H1 (cell line): ENCODE results near the gene MED1. TPM values are rescaled to one million over a fixed set of nuclear protein-coding genes. Genes with fewer than 3 reads are reported as not detected.

Experiments used
- CTCF ChIA-PET: fragments of 300-600 bp; sonication (Branson Sonifier 250); formaldehyde crosslinking; loops from one replicate; lab custom pipeline; 2021; ENCODE audit not compliant: partially characterized antibody; lab: Charles Lee
- POLR2A ChIA-PET: fragments of 300-600 bp; sonication (Branson Sonifier 250); formaldehyde crosslinking; loops from one replicate; lab custom pipeline; 2021; ENCODE audit warnings: inconsistent platforms; ENCODE audit not compliant: partially characterized antibody; lab: Charles Lee
- DNase-seq, 2 experiments: peaks; one replicate each; pipeline versions ENCODE4 v3.0.0 to v3.0.0-alpha.2; 2010 to 2022; ENCODE audit warnings: low spot score in 2 of 2, low read depth in 1 of 2, mixed read lengths in 1 of 2
- FAIRE-seq: peaks from 2 replicates; lab custom pipeline; 2011; peaks lifted over from hg19 to GRCh38; lab: Jason Lieb, UNC
- H2AFZ ChIP-seq: 2 replicates; pipeline ENCODE4 v1.8.1; 2012; ENCODE audit warnings: low read length, inconsistent platforms
- H2AK5ac ChIP-seq: 2 replicates; pipeline ENCODE4 v1.6.1; 2013; ENCODE audit warnings: low read depth, low read length
- H2BK120ac ChIP-seq: replicated peaks from 2 replicates; pipeline ENCODE3; 2013; ENCODE audit warnings: low read depth, low read length, inconsistent platforms
- H2BK12ac ChIP-seq: 2 replicates; pipeline ENCODE4 v1.6.1; 2013; ENCODE audit warnings: low read depth, low read length
- H2BK15ac ChIP-seq: 2 replicates; pipeline ENCODE4 v1.6.1; 2013; ENCODE audit warnings: low read length
- H2BK20ac ChIP-seq: 2 replicates; pipeline ENCODE4 v1.6.1; 2013; ENCODE audit warnings: low read length
- H2BK5ac ChIP-seq: 2 replicates; pipeline ENCODE4 v1.6.1; 2013; ENCODE audit warnings: low read depth, low read length
- H3K14ac ChIP-seq: 2 replicates; pipeline ENCODE4 v1.6.1; 2013; ENCODE audit warnings: inconsistent platforms; ENCODE audit not compliant: insufficient read length
- H3K18ac ChIP-seq: 2 replicates; pipeline ENCODE4 v1.6.1; 2013; ENCODE audit warnings: low read length; ENCODE audit errors: extremely low read depth
- H3K23ac ChIP-seq: 2 replicates; pipeline ENCODE4 v1.6.1; 2013; ENCODE audit warnings: inconsistent platforms; ENCODE audit not compliant: insufficient read length
- H3K23me2 ChIP-seq: 2 replicates; pipeline ENCODE4 v1.6.1; 2013; ENCODE audit warnings: low read depth, low read length
- H3K27ac ChIP-seq: 2 replicates; pipeline ENCODE4 v1.6.1; 2011; ENCODE audit warnings: low read depth, low read length, inconsistent platforms
- H3K27me3 ChIP-seq, 4 experiments: replicated peaks in 1 of 4; 1 replicate in 1 of 4; 2 replicates in 3 of 4; pipeline versions ENCODE4 v1.6.1 to v1.8.1; 2011 to 2013; ENCODE audit warnings: low read length in 3 of 4, mild to moderate bottlenecking in 3 of 4, inconsistent platforms in 2 of 4, mixed read lengths in 2 of 4, moderate library complexity in 1 of 4; ENCODE audit not compliant: control insufficient read depth in 3 of 4, insufficient read depth in 3 of 4; ENCODE audit errors: extremely low read depth in 1 of 4
- H3K36me3 ChIP-seq, 4 experiments: 2 replicates each; pipeline versions ENCODE4 v1.6.1 to v1.8.1; 2011 to 2013; ENCODE audit warnings: mild to moderate bottlenecking in 4 of 4, low read length in 3 of 4, moderate library complexity in 2 of 4, control low read depth in 1 of 4, inconsistent platforms in 1 of 4; ENCODE audit not compliant: insufficient read depth in 4 of 4, control insufficient read depth in 2 of 4
- H3K4ac ChIP-seq: replicated peaks from 2 replicates; pipeline ENCODE3; 2013; ENCODE audit warnings: low read length, low read depth, mixed read lengths, inconsistent platforms; ENCODE audit not compliant: insufficient read length
- H3K4me1 ChIP-seq, 4 experiments: replicated peaks in 1 of 4; 1 replicate in 1 of 4; 2 replicates in 3 of 4; pipeline versions ENCODE4 v1.6.1 to v1.8.1; 2011 to 2013; ENCODE audit warnings: low read length in 3 of 4, inconsistent platforms in 2 of 4, mixed read lengths in 1 of 4; ENCODE audit not compliant: insufficient read depth in 4 of 4, control insufficient read depth in 3 of 4
- H3K4me2 ChIP-seq, 2 experiments: 2 replicates each; pipeline versions ENCODE4 v1.6.1 to v1.8.1; 2011 to 2013; ENCODE audit warnings: low read depth in 2 of 2, low read length in 2 of 2, control low read depth in 1 of 2, inconsistent platforms in 1 of 2, mild to moderate bottlenecking in 1 of 2; ENCODE audit not compliant: insufficient read depth in 1 of 2
- H3K4me3 ChIP-seq, 4 experiments: fragments of 200-600, 300-600 bp in 1 of 4; sonication (generic), shearing (Covaris generic), sonication (Bioruptor Twin) in 1 of 4; 2 replicates each; pipeline versions ENCODE4 v1.5.1 to v1.8.1; 2011 to 2016; ENCODE audit warnings: low read length in 4 of 4, low read depth in 3 of 4, control low read depth in 2 of 4, inconsistent platforms in 2 of 4, mild to moderate bottlenecking in 2 of 4, mixed read lengths in 1 of 4, moderate library complexity in 1 of 4; ENCODE audit not compliant: insufficient read depth in 2 of 4; ENCODE audit errors: extremely low read depth in 1 of 4
- H3K56ac ChIP-seq: replicated peaks from 2 replicates; pipeline ENCODE3; 2013; ENCODE audit warnings: low read depth, mild to moderate bottlenecking, mixed read lengths, low read length, inconsistent platforms; ENCODE audit not compliant: insufficient read length
- H3K79me1 ChIP-seq: 2 replicates; pipeline ENCODE4 v1.6.1; 2013; ENCODE audit warnings: low read depth, low read length, control low read depth
- H3K79me2 ChIP-seq, 2 experiments: 2 replicates each; pipeline versions ENCODE4 v1.6.1 to v1.8.1; 2012 to 2013; ENCODE audit warnings: low read length in 2 of 2, mild to moderate bottlenecking in 2 of 2, inconsistent platforms in 1 of 2; ENCODE audit not compliant: insufficient read depth in 2 of 2, control insufficient read depth in 1 of 2
- H3K9ac ChIP-seq, 4 experiments: replicated peaks in 1 of 4; 1 replicate in 1 of 4; 2 replicates in 3 of 4; pipeline versions ENCODE4 v1.6.1 to v1.8.1; 2011 to 2013; ENCODE audit warnings: low read depth in 3 of 4, low read length in 3 of 4, control low read depth in 2 of 4, mild to moderate bottlenecking in 2 of 4, moderate library complexity in 2 of 4, inconsistent platforms in 1 of 4; ENCODE audit errors: extremely low read depth in 1 of 4
- H3K9me3 ChIP-seq, 2 experiments: 2 replicates each; pipeline versions ENCODE4 v1.6.1 to v1.8.1; 2012 to 2013; ENCODE audit warnings: mild to moderate bottlenecking in 2 of 2, moderate library complexity in 2 of 2, control low read depth in 1 of 2, inconsistent platforms in 1 of 2, low read depth in 1 of 2, low read length in 1 of 2, mixed read lengths in 1 of 2; ENCODE audit not compliant: insufficient read depth in 2 of 2
- H4K20me1 ChIP-seq, 2 experiments: replicated peaks in 1 of 2; 2 replicates each; pipeline versions ENCODE3 to v1.8.1; 2011 to 2013; ENCODE audit warnings: inconsistent platforms in 2 of 2, low read length in 2 of 2, mild to moderate bottlenecking in 1 of 2; ENCODE audit not compliant: insufficient read depth in 2 of 2, control insufficient read depth in 1 of 2
- H4K5ac ChIP-seq: 2 replicates; pipeline ENCODE4 v1.6.1; 2013; ENCODE audit warnings: low read length, low read depth, mixed read lengths, inconsistent platforms; ENCODE audit not compliant: insufficient read length
- H4K8ac ChIP-seq: 2 replicates; pipeline ENCODE4 v1.8.0; 2013; ENCODE audit warnings: mild to moderate bottlenecking, moderate library complexity, low read length, inconsistent platforms; ENCODE audit not compliant: insufficient read depth; ENCODE audit errors: extremely low read depth
- H4K91ac ChIP-seq: replicated peaks from 2 replicates; pipeline ENCODE3; 2013; ENCODE audit warnings: low read length, mixed read lengths, inconsistent platforms; ENCODE audit not compliant: insufficient read length
- SIX5 ChIP-seq: IDR thresholded peaks from 2 replicates; pipeline ENCODE4 v1.6.1; 2011; ENCODE audit warnings: mild to moderate bottlenecking, low read depth, low read length
- TEAD4 ChIP-seq: IDR thresholded peaks from 2 replicates; pipeline ENCODE4 v1.6.1; 2012; ENCODE audit warnings: low read depth, low read length, inconsistent platforms, mixed read lengths
- WGBS, 2 experiments: shearing (Covaris generic) in 1 of 2; methylation state at CpG; one replicate each; pipeline versions ENCODE4 v1.1.6 to v1.1.7; 2013 to 2015; ENCODE audit warnings: low lambda C conversion rate in 2 of 2, mixed read lengths in 2 of 2, inconsistent platforms in 1 of 2, low coverage in 1 of 2, missing lambda C conversion rate in 1 of 2; ENCODE audit not compliant: insufficient replicate concordance in 2 of 2, insufficient coverage in 1 of 2, insufficient read length in 1 of 2; ENCODE audit errors: extremely low coverage in 1 of 2, missing lambda C conversion rate in 1 of 2; 5-methylcytosine and 5-hydroxymethylcytosine counted together
- polyA plus RNA-seq, 7 experiments: library from polyadenylated mRNA; depleted of rRNA in 3 of 7; stranded (reverse) in 5 of 7; unstranded in 2 of 7; fragments of >200 nt in 5 of 7; fragments of 200-250 nt in 2 of 7; gene quantifications; 1 replicate in 5 of 7; 2 replicates in 1 of 7; 4 replicates in 1 of 7; pipeline versions ENCODE4 v1.2.1 to v1.2.3, GENCODE V29; 2011 to 2013; ENCODE audit warnings: missing spikeins in 2 of 7, mixed read lengths in 2 of 7
- total RNA-seq: library from RNA; stranded (reverse); fragmentation: NEBNext Ultra II Directional; extraction: Animal tissue kit (Norgen Biotek cat#: 25700); gene quantifications from 2 replicates; pipeline ENCODE4 v1.2.1, GENCODE V29; 2021

The MED1 gene
- total and polyA plus RNA-seq, 2 of the 8 experiments (the other 6 are each of a cell fraction or from before 2014, with no cell fraction given) = 24.7 to 56.5 TPM

- Histone ChIP-seq H3K4me3 (peak overlapping the region in 1 of 4 experiments; percentile 81; a peak in 2 of 8 replicates), H4K8ac (no peak overlapping the region; the same call in 1 of the 2 replicates), H3K56ac (no peak overlapping the region), H2AFZ (no peak overlapping the region), H3K18ac (no peak overlapping the region), H3K23ac (no peak overlapping the region), H3K9ac (no peak overlapping the region), H3K4me1 (no peaks in the 10 kb centered on the region), H2BK20ac (no peak overlapping the region), H2BK5ac (no peak overlapping the region), H2AK5ac (no peak overlapping the region), H2BK12ac (no peak overlapping the region), H3K9me3 (no peaks in the 10 kb centered on the region), H3K4me2 (peak overlapping the region in 1 of 2 experiments; percentile 23; a peak in 2 of 4 replicates), H4K91ac (no peak overlapping the region), H4K20me1 (peaks cover 2 to 4% of the 10 kb centered on the region in 2 experiments), H3K36me3 (peaks cover 4 to 12% (median 7%) of the 10 kb centered on the region in 4 experiments; a peak in 6 of 8 replicates), H3K14ac (no peak overlapping the region), H2BK15ac (no peak overlapping the region), H3K4ac (no peak overlapping the region), H2BK120ac (no peak overlapping the region), H3K79me1 (peaks cover 3% of the 10 kb centered on the region; the same call in 1 of the 2 replicates), H4K5ac (no peak overlapping the region), H3K27ac (no peak overlapping the region), H3K27me3 (no peaks in the 10 kb centered on the region), H3K23me2 (peaks cover 8% of the 10 kb centered on the region; the same call in 1 of the 2 replicates), H3K79me2 (peaks cover 0 to 25% of the 10 kb centered on the region in 2 experiments; a peak in 3 of 4 replicates)
- WGBS, 2 experiments = 78% methylated on average over 19 of the region's 22 CpGs; no CpG with 5 or more reads in 1 of the 2 experiments
- ChIA-PET POLR2A (interaction anchor here (0.7 to 3.6 kb wide), 11 partner anchors 9 to 293 kb away, joined by 3 to 20 read pairs (median 4); partner anchors contain the start of genes CDK12 and MED1), CTCF (interaction anchor here (1.6 kb wide), 1 partner anchor 132 kb away, joined by 5 read pairs; no protein-coding TSS in a partner anchor)
- TF ChIP-seq TEAD4 = no peak
- TF ChIP-seq SIX5 = no peak
- FAIRE-seq (no peak), DNase-seq (no peak)
Observed at GRCh38 chr17:39402890-39403605, 48.0 kb downstream of the MED1 start.
